AG09319 (cell line): ENCODE data around the gene MADD.

ENCODE experiments used
- DNase-seq: peaks from one replicate; pipeline ENCODE4 v3.0.0-alpha.2; 2010; ENCODE audit warnings: low read depth; ENCODE audit errors: extremely low read depth
- CTCF ChIP-seq: IDR thresholded peaks from 2 replicates; pipeline ENCODE4 v1.5.1; 2011; ENCODE audit warnings: low read depth, mild to moderate bottlenecking, inconsistent platforms, low read length, moderate library complexity

Gene MADD

GRCh38 chr11:47234669-47235100, 35.2 kb upstream of the MADD start:
- no peak for DNase-seq
- TF ChIP-seq CTCF, result no peak

- no peak for DNase-seq
- no peak for TF ChIP-seq CTCF
Observed at GRCh38 chr11:47235163-47235562, 34.8 kb upstream of the MADD start.

GRCh38 chr11:47236482-47236881, 33.5 kb upstream of the MADD start:
- no peak for TF ChIP-seq CTCF
- DNase-seq, result no peak

- TF ChIP-seq CTCF, result no peak
- no peak for DNase-seq
Observed at GRCh38 chr11:47239852-47240251, 30.1 kb upstream of the MADD start.

- no peak for DNase-seq
- no peak for TF ChIP-seq CTCF
Observed at GRCh38 chr11:47241841-47242301, 28.1 kb upstream of the MADD start.

- no peak for TF ChIP-seq CTCF
- no peak for DNase-seq
Observed at GRCh38 chr11:47242596-47243192, 27.2 kb upstream of the MADD start.

- no peak for TF ChIP-seq CTCF
- no peak for DNase-seq
Observed at GRCh38 chr11:47243454-47243853, 26.5 kb upstream of the MADD start.
